GM23338 (cell line): Measurements from ENCODE around the gene SH3RF3.

ENCODE experiments used
- CTCF ChIP-seq, 2 experiments: fragments of 200-600 bp in 1 of 2; sonication (generic) in 1 of 2; conservative IDR thresholded peaks; 2 replicates each; pipeline versions ENCODE4 v1.5.1 to v1.6.1; 2016 to 2017; ENCODE audit warnings: antibody characterized with exemption in 2 of 2, low read depth in 2 of 2, mild to moderate bottlenecking in 2 of 2, moderate library complexity in 1 of 2
- EZH2 ChIP-seq: fragments of 200-600 bp; sonication (generic); IDR thresholded peaks from one replicate; pipeline ENCODE4 v1.8.0; 2017; ENCODE audit warnings: antibody characterized with exemption, mild to moderate bottlenecking, low read depth; ENCODE audit not compliant: unreplicated experiment
- EZH2phosphoT487 ChIP-seq: fragments of 200-600 bp; sonication (generic); IDR thresholded peaks from one replicate; pipeline ENCODE4 v1.8.1; 2018; ENCODE audit warnings: antibody characterized with exemption; ENCODE audit not compliant: unreplicated experiment
- JUNB ChIP-seq: IDR thresholded peaks from one replicate; pipeline ENCODE4 v1.6.1; 2016; ENCODE audit warnings: antibody characterized with exemption; ENCODE audit not compliant: unreplicated experiment
- POLR2AphosphoS5 ChIP-seq: IDR thresholded peaks from 2 replicates; pipeline ENCODE4 v1.6.1; 2016; ENCODE audit warnings: antibody characterized with exemption, low read depth
- REST ChIP-seq: IDR thresholded peaks from one replicate; pipeline ENCODE4 v1.6.1; 2018; ENCODE audit warnings: antibody characterized with exemption; ENCODE audit not compliant: unreplicated experiment
- STAT1 ChIP-seq: IDR thresholded peaks from one replicate; pipeline ENCODE4 v1.6.1; 2016; ENCODE audit warnings: antibody characterized with exemption; ENCODE audit not compliant: unreplicated experiment
- ZNF331 ChIP-seq: fragments of 250-450 bp; sonication (Bioruptor Pico); IDR thresholded peaks from 2 replicates; pipeline ENCODE4 v1.5.0; 2020; ENCODE audit warnings: low read depth, mild to moderate bottlenecking, moderate library complexity

GRCh38 chr2:109489296-109489695 lies 360.3 kb downstream of the SH3RF3 start:
- TF ChIP-seq CTCF (conservative IDR thresholded peaks at IDR 0.05; ENCODE audit: low read depth in 2 of 2) (no peak), EZH2phosphoT487 (no peak), POLR2AphosphoS5 (no peak), REST (no peak), EZH2 (no peak), JUNB (no peak), ZNF331 (CRISPR knock-in tag) (no peak), STAT1 (no peak)
